Astrocyte (in vitro differentiated cells and primary cell): ENCODE measurements around the gene PLEKHH3. TPM values are rescaled to one million over a fixed set of nuclear protein-coding genes. Genes with fewer than 3 reads are reported as not detected.
"Not testable (repeated sequence)": the region's sequence is repeated elsewhere in the genome, so short reads cannot be mapped to it uniquely, and the experiment has no call there.

Experiments used
- DNase-seq: peaks from one replicate; pipeline ENCODE4 v3.0.0-alpha.2; 2010; ENCODE audit warnings: low read depth
- FAIRE-seq: peaks from 2 replicates; lab custom pipeline; 2011; peaks lifted over from hg19 to GRCh38; lab: Jason Lieb, UNC
- H2AFZ ChIP-seq: 2 replicates; pipeline ENCODE4 v1.6.0; 2012; ENCODE audit warnings: low read depth, low read length, inconsistent platforms
- H3K27ac ChIP-seq: 2 replicates; pipeline ENCODE4 v1.5.1; 2011; ENCODE audit warnings: low read depth, low read length, inconsistent platforms
- H3K27me3 ChIP-seq: 2 replicates; pipeline ENCODE4 v1.6.0; 2011; ENCODE audit warnings: low read length, inconsistent platforms; ENCODE audit not compliant: insufficient read depth
- H3K36me3 ChIP-seq: 2 replicates; pipeline ENCODE4 v1.5.1; 2011; ENCODE audit warnings: low read length, inconsistent platforms; ENCODE audit not compliant: insufficient read depth
- H3K4me1 ChIP-seq: 2 replicates; pipeline ENCODE4 v1.5.1; 2011; ENCODE audit warnings: low read length, inconsistent platforms; ENCODE audit not compliant: insufficient read depth
- H3K4me2 ChIP-seq: 2 replicates; pipeline ENCODE4 v1.6.0; 2012; ENCODE audit warnings: low read length, inconsistent platforms
- H3K4me3 ChIP-seq: 2 replicates; pipeline ENCODE4 v1.5.1; 2011; ENCODE audit warnings: low read depth, mild to moderate bottlenecking, low read length, inconsistent platforms; ENCODE audit not compliant: insufficient read depth
- H3K79me2 ChIP-seq: 2 replicates; pipeline ENCODE4 v1.6.0; 2012; ENCODE audit warnings: mild to moderate bottlenecking, low read length, inconsistent platforms; ENCODE audit not compliant: insufficient read depth
- H3K9ac ChIP-seq: 2 replicates; pipeline ENCODE4 v1.6.0; 2012; ENCODE audit warnings: mild to moderate bottlenecking, low read length, inconsistent platforms
- H3K9me3 ChIP-seq: 2 replicates; pipeline ENCODE4 v1.5.1; 2012; ENCODE audit warnings: low read depth, mild to moderate bottlenecking, low read length, inconsistent platforms; ENCODE audit not compliant: insufficient read depth
- H4K20me1 ChIP-seq: 2 replicates; pipeline ENCODE4 v1.6.0; 2012; ENCODE audit warnings: low read length, inconsistent platforms; ENCODE audit not compliant: insufficient read depth
- H3K27ac Mint-ChIP-seq: one replicate; pipeline ENCODE4 v1.8.0; 2021; ENCODE audit warnings: mild to moderate bottlenecking, mixed read lengths; ENCODE audit not compliant: unreplicated experiment
- H3K27me3 Mint-ChIP-seq: one replicate; pipeline ENCODE4 v1.8.0; 2021; ENCODE audit warnings: low read depth, mixed read lengths; ENCODE audit not compliant: unreplicated experiment
- H3K36me3 Mint-ChIP-seq: one replicate; pipeline ENCODE4 v1.8.0; 2021; ENCODE audit warnings: low read depth, mixed read lengths; ENCODE audit not compliant: unreplicated experiment
- H3K4me1 Mint-ChIP-seq: one replicate; pipeline ENCODE4 v1.8.0; 2021; ENCODE audit warnings: low read depth, mixed read lengths; ENCODE audit not compliant: unreplicated experiment
- H3K4me3 Mint-ChIP-seq: one replicate; pipeline ENCODE4 v1.8.0; 2021; ENCODE audit warnings: mild to moderate bottlenecking, moderate library complexity, mixed read lengths; ENCODE audit not compliant: unreplicated experiment
- H3K9me3 Mint-ChIP-seq: one replicate; pipeline ENCODE4 v1.8.0; 2021; ENCODE audit warnings: mild to moderate bottlenecking, mixed read lengths; ENCODE audit not compliant: unreplicated experiment
- CTCF ChIP-seq: IDR thresholded peaks from 2 replicates; pipeline ENCODE4 v1.5.1; 2011; ENCODE audit warnings: low read depth, mild to moderate bottlenecking, inconsistent platforms, low read length, moderate library complexity; ENCODE audit not compliant: insufficient read depth
- EZH2 ChIP-seq: IDR thresholded peaks from 2 replicates; pipeline ENCODE4 v1.6.1; 2012; ENCODE audit warnings: mild to moderate bottlenecking, low read length, inconsistent platforms; ENCODE audit not compliant: insufficient read depth
- total RNA-seq: library from RNA; stranded (reverse); gene quantifications from 2 replicates; pipeline ENCODE4 v1.2.1, GENCODE V29; 2021

Gene PLEKHH3
- total RNA-seq, 1 donor from 2014 or later = 14.5 TPM

- Histone ChIP-seq H3K9me3 (no peaks in the 10 kb centered on the region), H2AFZ (no peak overlapping the region), H3K27me3 (no peaks in the 10 kb centered on the region), H3K27ac (no peak overlapping the region), H3K9ac (no peak overlapping the region), H3K79me2 (no peaks in the 10 kb centered on the region), H3K4me2 (peak overlapping the region; percentile 1), H3K4me3 (no peak overlapping the region), H4K20me1 (peaks cover 46% of the 10 kb centered on the region), H3K36me3 (peaks cover 12% of the 10 kb centered on the region), H3K4me1 (peaks cover 12% of the 10 kb centered on the region)
- DNase-seq (peak; percentile 71), FAIRE-seq (peak; percentile 54)
- no peak for TF ChIP-seq CTCF
- TF ChIP-seq EZH2 = no peak
- Mint-ChIP-seq H3K4me1 (peaks cover 14% of the 10 kb centered on the region), H3K36me3 (peaks cover 40% of the 10 kb centered on the region), H3K4me3 (no peak overlapping the region), H3K27ac (peak overlapping the region; percentile 34), H3K27me3 (peaks cover 6% of the 10 kb centered on the region), H3K9me3 (no peaks in the 10 kb centered on the region)
These were observed 9.5 kb downstream of the PLEKHH3 start for GRCh38 chr17:42667088-42667951.

- not testable (repeated sequence) for H3K9me3 ChIP-seq, H3K79me2 ChIP-seq, H3K27me3 Mint-ChIP-seq, H3K4me2 ChIP-seq, H2AFZ ChIP-seq, H3K9me3 Mint-ChIP-seq, H3K9ac ChIP-seq, H3K4me3 ChIP-seq, FAIRE-seq, DNase-seq, H3K27me3 ChIP-seq, H3K4me3 Mint-ChIP-seq, H3K27ac ChIP-seq, H3K27ac Mint-ChIP-seq
- Mint-ChIP-seq H3K36me3 (peaks cover 36% of the 10 kb centered on the region), H3K4me1 (peaks cover 14% of the 10 kb centered on the region)
- Histone ChIP-seq H3K36me3 (peaks cover 12% of the 10 kb centered on the region), H3K4me1 (peaks cover 12% of the 10 kb centered on the region), H4K20me1 (peaks cover 34% of the 10 kb centered on the region)
These were observed 10.7 kb downstream of the PLEKHH3 start for GRCh38 chr17:42666126-42666525.

GRCh38 chr17:42665581-42666001 is 11.2 kb downstream of the PLEKHH3 start:
- Histone ChIP-seq H2AFZ (no peak overlapping the region), H3K27me3 (no peaks in the 10 kb centered on the region), H3K4me2 (no peak overlapping the region), H3K9ac (no peak overlapping the region), H3K36me3 (peaks cover 12% of the 10 kb centered on the region), H3K4me3 (no peak overlapping the region), H3K9me3 (no peaks in the 10 kb centered on the region), H4K20me1 (peaks cover 31% of the 10 kb centered on the region), H3K27ac (no peak overlapping the region), H3K79me2 (no peaks in the 10 kb centered on the region), H3K4me1 (peaks cover 17% of the 10 kb centered on the region)
- Mint-ChIP-seq H3K27ac (no peak overlapping the region), H3K9me3 (no peaks in the 10 kb centered on the region), H3K36me3 (peaks cover 34% of the 10 kb centered on the region), H3K4me3 (no peak overlapping the region), H3K4me1 (peaks cover 15% of the 10 kb centered on the region), H3K27me3 (no peaks in the 10 kb centered on the region)
- TF ChIP-seq CTCF (no peak), EZH2 (no peak)
- DNase-seq (no peak), FAIRE-seq (no peak)
